Fibroblast of lung (primary cell): ENCODE measurements around the gene EIF4EBP2. TPM values are rescaled to one million over a fixed set of nuclear protein-coding genes. Genes with fewer than 3 reads are reported as not detected.

ENCODE experiments used
- DNase-seq, 2 donors: peaks; one replicate each; pipeline versions ENCODE4 v3.0.0 to v3.0.0-alpha.2; 2010; ENCODE audit warnings: low read depth in 2 of 2
- H2AFZ ChIP-seq: 2 replicates; pipeline ENCODE4 v1.5.1; 2012; ENCODE audit warnings: low read length, control low read depth, inconsistent platforms
- H3K27ac ChIP-seq: 2 replicates; pipeline ENCODE4 v1.5.1; 2011; ENCODE audit warnings: low read length, control low read depth; ENCODE audit not compliant: insufficient read depth
- H3K27me3 ChIP-seq: 2 replicates; pipeline ENCODE4 v1.5.1; 2011; ENCODE audit warnings: mild to moderate bottlenecking, low read length; ENCODE audit not compliant: control insufficient read depth, insufficient read depth
- H3K36me3 ChIP-seq: 2 replicates; pipeline ENCODE4 v1.5.1; 2011; ENCODE audit warnings: low read length; ENCODE audit not compliant: control insufficient read depth, insufficient read depth
- H3K4me1 ChIP-seq: 2 replicates; pipeline ENCODE4 v1.5.1; 2011; ENCODE audit warnings: low read length; ENCODE audit not compliant: control insufficient read depth, insufficient read depth; ENCODE audit errors: extremely low read depth
- H3K4me2 ChIP-seq: 2 replicates; pipeline ENCODE4 v1.5.1; 2011; ENCODE audit warnings: low read length, control low read depth; ENCODE audit not compliant: insufficient read depth; ENCODE audit errors: extremely low read depth
- H3K4me3 ChIP-seq, 4 experiments: fragments of 200-600 bp in 1 of 4; sonication (generic) in 1 of 4; replicated peaks in 1 of 4; 2 replicates each; pipeline ENCODE4 v1.5.1; 2011 to 2016; ENCODE audit warnings: low read length in 4 of 4, low read depth in 3 of 4, mild to moderate bottlenecking in 3 of 4, control low read depth in 2 of 4, inconsistent platforms in 1 of 4, mixed read lengths in 1 of 4; ENCODE audit not compliant: insufficient read depth in 1 of 4; ENCODE audit errors: control extremely low read depth in 1 of 4
- H3K79me2 ChIP-seq: 2 replicates; pipeline ENCODE4 v1.5.1; 2012; ENCODE audit warnings: mild to moderate bottlenecking, low read length, inconsistent platforms; ENCODE audit not compliant: control insufficient read depth, insufficient read depth
- H3K9ac ChIP-seq: 2 replicates; pipeline ENCODE4 v1.5.1; 2011; ENCODE audit warnings: mild to moderate bottlenecking, low read length, control low read depth; ENCODE audit not compliant: insufficient read depth
- H3K9me3 ChIP-seq: 2 replicates; pipeline ENCODE4 v1.5.1; 2012; ENCODE audit warnings: low read depth, low read length; ENCODE audit not compliant: control insufficient read depth, insufficient read depth
- H4K20me1 ChIP-seq: 2 replicates; pipeline ENCODE4 v1.5.1; 2011; ENCODE audit warnings: low read length; ENCODE audit not compliant: control insufficient read depth, insufficient read depth; ENCODE audit errors: extremely low read depth
- CTCF ChIP-seq, 2 donors: IDR thresholded peaks in 1 of 2; conservative IDR thresholded peaks in 1 of 2; 1 replicate in 1 of 2; 2 replicates in 1 of 2; pipeline ENCODE4 v1.5.1; 2011 to 2012; ENCODE audit warnings: low read length in 2 of 2, control low read depth in 1 of 2, inconsistent platforms in 1 of 2, low read depth in 1 of 2, mild to moderate bottlenecking in 1 of 2
- EZH2 ChIP-seq: IDR thresholded peaks from 2 replicates; pipeline ENCODE4 v1.5.1; 2012; ENCODE audit warnings: low read length, control low read depth, mild to moderate bottlenecking; ENCODE audit errors: missing control alignments
- polyA plus RNA-seq, 2 donors: library from polyadenylated mRNA; depleted of rRNA in 1 of 2; stranded (reverse) in 1 of 2; unstranded in 1 of 2; fragments of >200 nt; gene quantifications; 2 replicates each; pipeline ENCODE4 v1.2.1, GENCODE V29; 2011 to 2012; ENCODE audit warnings: missing spikeins in 1 of 2
- total RNA-seq: library from RNA; depleted of rRNA; stranded (reverse); fragments of >200 nt; gene quantifications from 2 replicates; pipeline ENCODE4 v1.2.1, GENCODE V29; 2014

The EIF4EBP2 gene
- total and polyA plus RNA-seq, 2 donors (not counting 1 experiment from before 2014, with no cell fraction given): 18.0 to 44.9 TPM

GRCh38 chr10:70430493-70431445, 26.8 kb downstream of the EIF4EBP2 start:
- Histone ChIP-seq H3K36me3 (peaks cover 7% of the 10 kb centered on the region), H3K27me3 (no peaks in the 10 kb centered on the region), H3K4me2 (peak overlapping the region; percentile 33), H3K4me1 (peaks cover 15% of the 10 kb centered on the region), H3K27ac (peak overlapping the region; percentile 80), H4K20me1 (no peaks in the 10 kb centered on the region), H3K79me2 (no peaks in the 10 kb centered on the region), H3K4me3 (no peak overlapping the region), H3K9me3 (no peaks in the 10 kb centered on the region), H3K9ac (peak overlapping the region; percentile 16), H2AFZ (no peak overlapping the region)
- TF ChIP-seq CTCF (conservative IDR thresholded peaks at IDR 0.05 in 1 of 2, IDR thresholded peaks at IDR 0.05 in 1 of 2; ENCODE audit: low read depth in 1 of 2, low read length in 2 of 2) (peak; percentile 13 to 34), EZH2 (no peak)
- DNase-seq: peak in 1 of 2 donors; percentile 99

- peaks cover 6% of the 10 kb centered on the region for H3K36me3 ChIP-seq
- no peaks in the 10 kb centered on the region for H3K9me3 ChIP-seq
- H3K27ac ChIP-seq: no peak overlapping the region
- H3K79me2 ChIP-seq: no peaks in the 10 kb centered on the region
- H3K27me3 ChIP-seq: no peaks in the 10 kb centered on the region
- H2AFZ ChIP-seq: no peak overlapping the region
- DNase-seq: peak in 1 of 2 donors; percentile 38
- no peaks in the 10 kb centered on the region for H4K20me1 ChIP-seq
- TF ChIP-seq CTCF (conservative IDR thresholded peaks at IDR 0.05 in 1 of 2, IDR thresholded peaks at IDR 0.05 in 1 of 2; ENCODE audit: low read depth in 1 of 2, low read length in 2 of 2): no peak
- TF ChIP-seq EZH2: no peak
- H3K4me2 ChIP-seq: no peak overlapping the region
- no peak overlapping the region for H3K4me3 ChIP-seq
- no peak overlapping the region for H3K9ac ChIP-seq
- H3K4me1 ChIP-seq: peaks cover 15% of the 10 kb centered on the region
These were observed 28.2 kb downstream of the EIF4EBP2 start for GRCh38 chr10:70432101-70432500.

- TF ChIP-seq CTCF (conservative IDR thresholded peaks at IDR 0.05 in 1 of 2, IDR thresholded peaks at IDR 0.05 in 1 of 2; ENCODE audit: low read depth in 1 of 2, low read length in 2 of 2): no peak
- TF ChIP-seq EZH2: no peak
- H4K20me1 ChIP-seq: no peaks in the 10 kb centered on the region
- H3K27ac ChIP-seq: no peak overlapping the region
These were observed 28.8 kb downstream of the EIF4EBP2 start for GRCh38 chr10:70432561-70433263.

More at GRCh38 chr10:70432561-70433263, 28.8 kb downstream of the EIF4EBP2 start:
- no peak for DNase-seq
- Histone ChIP-seq H2AFZ (no peak overlapping the region), H3K27me3 (no peaks in the 10 kb centered on the region), H3K4me2 (no peak overlapping the region), H3K79me2 (no peaks in the 10 kb centered on the region), H3K9ac (no peak overlapping the region), H3K36me3 (peaks cover 4% of the 10 kb centered on the region), H3K4me3 (no peak overlapping the region), H3K9me3 (no peaks in the 10 kb centered on the region), H3K4me1 (peaks cover 15% of the 10 kb centered on the region)
